Stimulated activated naive CD8-positive, alpha-beta T cell treated with anti-CD3 and anti-CD28 coated beads, Interleukin-15, Interleukin-2, amounts not matched to agents 100 ng/mL and 50 ng/mL, for 24 hours (primary cell): ENCODE data around the gene GLI3.
A peak's percentile ranks its signal among the peaks of the same experiment; 100 is the strongest.

Experiments used
- H3K27ac Mint-ChIP-seq: one replicate; pipeline ENCODE4 v1.8.0; 2021; ENCODE audit warnings: mild to moderate bottlenecking, mixed read lengths
- H3K27me3 Mint-ChIP-seq: one replicate; pipeline ENCODE4 v1.8.0; 2021; ENCODE audit warnings: mixed read lengths
- H3K36me3 Mint-ChIP-seq: one replicate; pipeline ENCODE4 v1.8.0; 2021; ENCODE audit warnings: low read depth, mixed read lengths
- H3K4me1 Mint-ChIP-seq: one replicate; pipeline ENCODE4 v1.8.0; 2021; ENCODE audit warnings: low read depth, mixed read lengths
- H3K4me3 Mint-ChIP-seq: one replicate; pipeline ENCODE4 v1.8.0; 2021; ENCODE audit warnings: mild to moderate bottlenecking, mixed read lengths
- H3K9me3 Mint-ChIP-seq: one replicate; pipeline ENCODE4 v1.8.0; 2021; ENCODE audit warnings: mixed read lengths

The GLI3 gene

DNA sequence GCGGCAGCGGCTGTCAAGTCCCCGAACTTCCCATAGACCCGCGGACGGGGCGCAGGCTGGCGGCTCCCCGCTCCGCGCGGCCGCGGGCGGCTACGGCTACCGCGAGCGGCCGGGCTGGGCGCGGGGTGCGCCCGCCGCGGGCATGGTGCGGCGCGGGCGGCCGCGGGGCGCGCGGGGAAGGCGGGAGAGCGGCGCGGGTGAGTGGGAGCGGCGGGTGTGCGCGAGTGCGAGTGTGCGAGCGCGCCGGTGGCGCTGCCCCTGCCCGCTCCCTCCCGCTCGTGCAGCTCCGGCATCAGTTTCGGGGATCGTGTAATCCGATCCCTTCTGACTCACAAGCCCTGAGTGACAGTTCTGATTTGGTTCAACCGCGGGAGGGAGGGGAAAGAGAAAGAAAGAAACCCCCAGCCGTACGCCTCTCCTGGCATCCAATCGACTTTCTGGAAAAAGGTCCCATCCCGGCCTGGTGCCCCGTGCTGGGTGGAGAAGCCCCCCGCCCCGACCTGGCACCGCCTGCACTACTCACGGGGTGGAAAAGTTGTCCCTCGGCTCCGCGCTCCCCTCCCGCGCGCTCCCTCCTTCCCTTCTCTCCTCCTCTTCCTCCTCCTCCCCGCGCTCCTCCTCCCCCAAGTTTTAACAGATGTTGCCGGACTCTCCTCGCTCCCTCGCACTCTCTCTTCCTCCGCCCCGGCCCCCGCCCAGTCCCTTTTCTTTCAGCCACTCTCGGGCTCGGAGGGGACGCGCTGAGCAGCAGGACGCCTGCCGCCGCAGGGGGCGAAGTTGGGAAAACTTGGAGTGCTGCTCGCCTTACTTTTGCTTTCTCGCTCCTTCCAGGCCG lies at the start of gene GLI3:
TSS of gene GLI3 (minus strand) at position 234 of the 835 bp plus-strand sequence. CDS start 13,956 bp downstream, outside the sequence.
- Mint-ChIP-seq H3K9me3 (no peaks in the 10 kb centered on the region), H3K27me3 (peaks cover 74% of the 10 kb centered on the region), H3K36me3 (no peaks in the 10 kb centered on the region), H3K27ac (no peak within 1 kb of the TSS), H3K4me1 (peaks cover 7% of the 10 kb centered on the region), H3K4me3 (peak within 1 kb of the TSS; percentile 73)

DNA sequence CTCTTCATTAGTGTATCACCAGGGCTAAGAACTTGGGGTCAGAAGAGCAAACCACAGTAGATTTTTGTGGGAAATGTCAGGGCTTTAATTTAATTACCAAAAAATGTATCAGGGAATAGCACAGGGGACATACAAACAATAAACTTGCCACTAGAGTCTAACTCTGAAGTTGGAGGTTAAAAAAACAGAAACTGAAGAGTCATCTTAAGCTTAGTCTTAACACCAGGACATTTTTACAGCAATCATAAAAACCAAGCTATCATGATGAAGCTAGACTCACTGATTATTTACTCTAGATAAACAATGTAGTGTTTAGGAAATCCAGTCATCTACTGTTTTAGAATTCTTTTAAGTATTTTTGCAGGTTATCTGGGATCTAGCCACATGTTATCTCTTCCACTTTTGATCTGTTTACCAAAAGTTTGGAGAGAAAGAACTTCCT lies 48.4 kb upstream of the GLI3 start:
- H3K4me1 Mint-ChIP-seq: no peaks in the 10 kb centered on the region

GRCh38 chr7:42283553-42283952 lies 46.5 kb upstream of the GLI3 start:
- Mint-ChIP-seq H3K27ac (no peak overlapping the region), H3K4me1 (no peaks in the 10 kb centered on the region), H3K36me3 (no peaks in the 10 kb centered on the region), H3K9me3 (no peaks in the 10 kb centered on the region), H3K4me3 (no peak overlapping the region), H3K27me3 (no peaks in the 10 kb centered on the region)

More for the DNA sequence above, 48.4 kb upstream of the GLI3 start:
- H3K27ac Mint-ChIP-seq: no peak overlapping the region
- no peaks in the 10 kb centered on the region for H3K36me3 Mint-ChIP-seq
- H3K27me3 Mint-ChIP-seq: no peaks in the 10 kb centered on the region
- no peak overlapping the region for H3K4me3 Mint-ChIP-seq
- no peaks in the 10 kb centered on the region for H3K9me3 Mint-ChIP-seq

DNA sequence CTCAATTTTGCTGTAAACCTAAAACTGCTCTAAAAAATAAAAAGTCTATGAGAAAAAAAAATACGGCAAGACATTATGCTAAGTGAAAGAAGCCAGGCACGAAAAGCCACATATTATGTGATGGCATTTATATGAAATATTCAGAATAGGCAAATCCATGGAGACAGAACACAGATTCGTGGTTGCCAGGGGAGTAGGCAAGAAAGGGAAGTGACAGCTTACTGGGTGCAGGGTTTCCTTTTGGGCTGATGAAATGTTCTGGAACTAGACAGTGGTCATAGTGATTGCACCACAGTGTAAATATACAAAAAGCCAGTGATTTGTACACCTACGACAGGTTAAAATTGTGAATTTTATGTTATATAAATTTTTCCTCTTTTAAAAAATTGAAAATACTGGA lies 41.3 kb upstream of the GLI3 start:
- Mint-ChIP-seq H3K4me1 (no peaks in the 10 kb centered on the region), H3K9me3 (no peaks in the 10 kb centered on the region), H3K4me3 (no peak overlapping the region), H3K27me3 (peaks cover 4% of the 10 kb centered on the region), H3K27ac (no peak overlapping the region), H3K36me3 (no peaks in the 10 kb centered on the region)

- no peaks in the 10 kb centered on the region for H3K4me1 Mint-ChIP-seq
- H3K36me3 Mint-ChIP-seq: no peaks in the 10 kb centered on the region
- H3K27me3 Mint-ChIP-seq: peaks cover 4% of the 10 kb centered on the region
- no peak overlapping the region for H3K27ac Mint-ChIP-seq
- H3K4me3 Mint-ChIP-seq: no peak overlapping the region
- H3K9me3 Mint-ChIP-seq: no peaks in the 10 kb centered on the region
Measured at GRCh38 chr7:42274053-42274452, 37.0 kb upstream of the GLI3 start.

DNA sequence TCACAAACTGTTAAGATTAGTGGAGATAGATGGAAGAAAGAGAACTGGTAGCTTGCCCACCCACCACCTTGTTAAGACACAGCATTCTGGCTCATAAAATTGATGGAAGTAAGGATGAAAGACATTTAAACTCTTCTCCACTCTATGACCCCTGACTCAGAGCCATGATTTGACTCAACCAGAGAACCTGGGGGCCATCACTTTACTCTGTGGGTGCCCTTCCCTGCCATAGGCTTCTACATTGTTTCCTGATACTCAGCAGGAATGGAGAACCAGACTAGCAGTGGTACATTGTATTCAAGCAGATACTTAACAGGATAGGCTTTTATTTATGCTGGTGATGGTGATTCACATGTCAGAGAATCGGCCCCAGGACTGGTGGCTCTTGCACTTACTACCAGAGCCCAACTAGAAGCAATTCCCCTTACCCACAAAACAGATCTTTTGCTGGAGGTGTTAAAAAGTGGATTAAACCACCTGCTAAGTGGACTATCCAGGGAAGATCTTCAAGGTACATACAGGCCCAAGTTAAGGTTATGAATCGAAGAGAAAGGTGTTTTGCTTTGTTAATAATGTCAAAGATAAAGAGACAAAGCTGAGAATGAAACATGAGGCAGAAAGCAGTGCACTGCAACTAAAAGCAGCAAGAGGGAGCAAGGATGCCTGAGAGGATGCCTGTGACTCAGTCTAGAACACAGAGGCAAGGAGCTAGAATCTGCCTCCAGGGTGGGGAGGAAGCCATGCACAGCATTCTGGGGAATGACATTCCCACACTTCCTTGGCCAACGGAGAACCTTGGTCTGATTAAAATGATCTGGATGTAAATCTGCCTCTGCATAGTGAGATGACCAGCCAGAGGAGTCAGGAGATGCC lies 36.0 kb upstream of the GLI3 start:
- Mint-ChIP-seq H3K4me3 (no peak overlapping the region), H3K27ac (no peak overlapping the region), H3K36me3 (no peaks in the 10 kb centered on the region), H3K27me3 (peaks cover 4% of the 10 kb centered on the region), H3K4me1 (no peaks in the 10 kb centered on the region), H3K9me3 (no peaks in the 10 kb centered on the region)

DNA sequence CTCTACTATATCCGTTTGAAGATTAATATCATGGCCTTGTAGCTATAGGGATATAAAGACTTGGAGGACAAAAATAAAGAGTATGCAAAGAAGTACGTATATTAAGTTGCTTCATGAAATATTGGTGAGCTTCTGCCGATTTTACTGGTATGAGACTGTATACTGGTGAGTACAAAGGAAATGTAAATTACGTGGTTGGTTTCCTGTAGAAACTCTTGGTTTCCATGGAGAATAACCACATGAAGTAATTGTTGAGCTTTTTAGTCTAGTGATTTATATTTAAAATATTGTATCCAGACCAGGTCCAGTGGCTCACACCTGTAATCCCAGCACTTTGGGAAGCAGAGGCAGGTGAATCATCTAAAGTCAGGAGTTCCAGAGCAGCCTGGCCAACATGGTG lies 32.2 kb upstream of the GLI3 start:
- peaks cover 3% of the 10 kb centered on the region for H3K27me3 Mint-ChIP-seq
- H3K9me3 Mint-ChIP-seq: no peaks in the 10 kb centered on the region
- no peak overlapping the region for H3K27ac Mint-ChIP-seq
- no peaks in the 10 kb centered on the region for H3K4me1 Mint-ChIP-seq
- H3K4me3 Mint-ChIP-seq: no peak overlapping the region
- no peaks in the 10 kb centered on the region for H3K36me3 Mint-ChIP-seq

DNA sequence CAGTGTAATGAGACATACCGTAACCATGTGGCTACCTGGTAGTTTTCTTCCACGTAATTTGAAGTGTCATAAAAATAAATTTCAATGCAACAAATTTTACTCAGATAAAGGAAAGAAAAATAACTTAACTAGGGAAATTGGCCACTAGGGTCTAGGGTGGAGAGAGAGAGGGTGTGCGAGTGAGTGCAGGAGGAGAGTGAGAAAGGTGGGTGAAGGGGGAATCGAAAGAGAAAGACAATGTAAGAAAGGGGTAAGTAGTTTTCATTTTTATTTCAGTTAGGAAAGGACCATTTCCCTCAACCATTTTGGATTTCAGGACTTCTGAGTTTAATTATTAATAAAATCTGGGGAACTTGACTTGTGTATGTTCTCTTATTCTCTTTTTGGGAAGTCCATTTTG lies 27.7 kb upstream of the GLI3 start:
- H3K27ac Mint-ChIP-seq: no peak overlapping the region
- no peak overlapping the region for H3K4me3 Mint-ChIP-seq
- no peaks in the 10 kb centered on the region for H3K9me3 Mint-ChIP-seq
- peaks cover 7% of the 10 kb centered on the region for H3K27me3 Mint-ChIP-seq
- H3K36me3 Mint-ChIP-seq: no peaks in the 10 kb centered on the region
- H3K4me1 Mint-ChIP-seq: no peaks in the 10 kb centered on the region

GRCh38 chr7:42263971-42264370 lies 27.0 kb upstream of the GLI3 start:
- Mint-ChIP-seq H3K27me3 (peaks cover 7% of the 10 kb centered on the region), H3K27ac (no peak overlapping the region), H3K36me3 (no peaks in the 10 kb centered on the region), H3K4me3 (no peak overlapping the region), H3K4me1 (no peaks in the 10 kb centered on the region), H3K9me3 (no peaks in the 10 kb centered on the region)

GRCh38 chr7:42262964-42263363 lies 26.0 kb upstream of the GLI3 start:
- no peak overlapping the region for H3K27ac Mint-ChIP-seq
- H3K36me3 Mint-ChIP-seq: no peaks in the 10 kb centered on the region
- no peaks in the 10 kb centered on the region for H3K9me3 Mint-ChIP-seq
- H3K4me3 Mint-ChIP-seq: no peak overlapping the region
- H3K4me1 Mint-ChIP-seq: no peaks in the 10 kb centered on the region
- H3K27me3 Mint-ChIP-seq: peaks cover 11% of the 10 kb centered on the region

DNA sequence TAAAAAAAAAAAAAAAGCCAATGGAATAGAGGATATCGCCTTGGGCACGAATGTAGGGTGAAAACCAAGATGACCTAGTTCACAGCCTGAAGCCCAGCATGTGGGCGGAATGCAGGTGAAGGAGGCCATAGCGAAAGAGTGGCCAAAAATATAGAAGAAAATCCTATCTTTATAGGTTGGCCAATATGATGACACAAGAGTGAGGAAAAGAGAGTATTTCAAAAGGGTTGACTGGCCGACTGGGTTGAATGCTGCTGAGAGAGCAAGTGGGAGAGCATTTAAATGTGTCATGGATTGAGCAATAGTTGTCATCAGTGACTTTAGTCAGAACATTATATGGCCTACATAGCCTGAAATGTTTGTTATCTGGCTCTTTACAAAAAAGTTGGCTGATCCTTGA lies 17.2 kb upstream of the GLI3 start:
- H3K27me3 Mint-ChIP-seq: peaks cover 8% of the 10 kb centered on the region
- H3K27ac Mint-ChIP-seq: no peak overlapping the region
- peaks cover 6% of the 10 kb centered on the region for H3K9me3 Mint-ChIP-seq
- H3K36me3 Mint-ChIP-seq: no peaks in the 10 kb centered on the region
- no peaks in the 10 kb centered on the region for H3K4me1 Mint-ChIP-seq
- H3K4me3 Mint-ChIP-seq: no peak overlapping the region

DNA sequence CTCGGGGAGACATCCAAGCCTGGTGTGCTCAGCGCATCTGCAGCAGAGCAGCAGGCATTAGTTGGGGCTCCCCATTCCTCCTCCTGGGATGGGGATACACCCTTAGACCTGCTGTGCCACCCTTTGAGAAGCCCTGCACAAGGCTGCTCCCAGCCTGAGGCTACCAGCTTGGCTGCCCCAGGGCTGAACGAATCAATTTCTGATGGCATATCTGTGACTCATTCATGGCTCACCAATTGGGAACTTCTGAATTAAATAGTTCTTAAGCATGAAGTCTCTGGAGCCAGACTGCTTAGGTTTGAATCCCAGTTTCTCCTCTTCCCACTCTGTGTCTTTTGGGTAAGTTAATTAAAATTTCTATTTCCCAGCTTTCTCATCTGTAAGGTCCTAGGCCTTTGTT lies 16.3 kb upstream of the GLI3 start:
- H3K4me3 Mint-ChIP-seq: no peak overlapping the region
- no peaks in the 10 kb centered on the region for H3K36me3 Mint-ChIP-seq
- H3K9me3 Mint-ChIP-seq: peaks cover 6% of the 10 kb centered on the region
- no peak overlapping the region for H3K27ac Mint-ChIP-seq
- H3K27me3 Mint-ChIP-seq: peaks cover 8% of the 10 kb centered on the region
- H3K4me1 Mint-ChIP-seq: no peaks in the 10 kb centered on the region

DNA sequence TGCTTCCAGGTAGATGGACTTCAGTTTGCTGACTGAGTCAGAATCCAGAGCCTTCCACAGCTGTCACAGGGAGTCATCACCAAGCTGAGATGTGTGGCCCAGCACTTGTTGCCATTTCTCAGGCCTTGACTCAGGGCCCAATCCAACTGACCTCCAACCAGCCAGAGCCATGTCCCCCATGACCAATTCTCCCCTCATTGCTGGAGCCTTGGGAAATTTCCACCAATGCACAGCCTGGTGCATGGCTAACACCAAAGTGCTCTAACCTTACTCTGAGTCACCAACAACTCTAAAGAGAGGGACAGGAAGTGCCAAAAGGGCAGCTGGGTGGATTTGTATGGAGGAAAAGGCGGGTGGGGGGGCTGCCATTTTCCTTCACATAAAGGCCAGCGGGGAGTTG lies 13.4 kb upstream of the GLI3 start:
- H3K9me3 Mint-ChIP-seq: peaks cover 6% of the 10 kb centered on the region
- peaks cover 3% of the 10 kb centered on the region for H3K27me3 Mint-ChIP-seq
- H3K27ac Mint-ChIP-seq: no peak overlapping the region
- no peaks in the 10 kb centered on the region for H3K36me3 Mint-ChIP-seq
- H3K4me1 Mint-ChIP-seq: no peaks in the 10 kb centered on the region
- no peak overlapping the region for H3K4me3 Mint-ChIP-seq

DNA sequence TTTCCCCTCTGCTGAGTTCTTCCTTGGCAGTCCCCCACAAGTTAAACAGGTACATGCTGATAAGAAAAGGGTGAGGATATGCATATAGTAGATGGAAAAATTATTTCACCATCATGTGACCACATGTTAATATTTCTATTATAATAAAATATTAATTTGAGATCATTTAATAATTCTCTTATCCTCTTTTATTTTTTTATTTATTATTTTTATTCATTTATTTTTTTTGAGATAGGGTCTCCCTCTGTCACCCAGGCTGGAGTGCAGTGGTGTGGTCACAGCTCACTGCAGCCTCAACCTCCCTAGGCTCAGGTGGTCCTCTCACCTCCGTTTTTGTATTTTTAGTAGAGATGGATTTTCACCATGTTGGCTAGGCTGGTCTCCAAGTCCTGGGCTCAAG lies 11.6 kb upstream of the GLI3 start:
- H3K27me3 Mint-ChIP-seq: peaks cover 3% of the 10 kb centered on the region
- no peak overlapping the region for H3K27ac Mint-ChIP-seq
- no peaks in the 10 kb centered on the region for H3K36me3 Mint-ChIP-seq
- peaks cover 4% of the 10 kb centered on the region for H3K9me3 Mint-ChIP-seq
- no peak overlapping the region for H3K4me3 Mint-ChIP-seq
- H3K4me1 Mint-ChIP-seq: no peaks in the 10 kb centered on the region

DNA sequence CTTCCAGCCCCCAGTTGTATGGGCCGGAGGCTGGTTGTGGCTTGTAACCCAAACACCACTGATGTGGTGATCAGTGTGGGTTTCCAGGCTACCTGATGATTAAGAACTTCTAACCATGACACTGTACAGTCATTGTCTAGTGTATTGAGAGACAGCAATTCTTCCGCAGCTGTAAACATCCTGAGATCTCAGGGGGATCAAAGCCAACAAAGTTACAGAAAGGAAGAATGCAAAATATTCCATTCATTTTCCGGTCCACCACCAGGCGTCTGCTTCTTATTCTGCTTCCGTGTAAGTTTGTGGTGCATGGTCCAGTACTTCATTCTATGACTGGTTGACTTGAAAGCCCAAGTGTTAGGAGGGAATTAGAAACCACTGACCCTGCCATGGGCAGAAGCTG lies 10.3 kb upstream of the GLI3 start:
- no peak overlapping the region for H3K4me3 Mint-ChIP-seq
- H3K9me3 Mint-ChIP-seq: peaks cover 3% of the 10 kb centered on the region
- no peaks in the 10 kb centered on the region for H3K36me3 Mint-ChIP-seq
- H3K27ac Mint-ChIP-seq: no peak overlapping the region
- no peaks in the 10 kb centered on the region for H3K4me1 Mint-ChIP-seq
- H3K27me3 Mint-ChIP-seq: peaks cover 3% of the 10 kb centered on the region
